Hepatic stellate cell (primary cell): ENCODE measurements around the gene LTBR.

Experiments used
- DNase-seq: peaks from one replicate; pipeline ENCODE4 v3.0.0; 2011; ENCODE audit warnings: low spot score

Gene LTBR

DNA sequence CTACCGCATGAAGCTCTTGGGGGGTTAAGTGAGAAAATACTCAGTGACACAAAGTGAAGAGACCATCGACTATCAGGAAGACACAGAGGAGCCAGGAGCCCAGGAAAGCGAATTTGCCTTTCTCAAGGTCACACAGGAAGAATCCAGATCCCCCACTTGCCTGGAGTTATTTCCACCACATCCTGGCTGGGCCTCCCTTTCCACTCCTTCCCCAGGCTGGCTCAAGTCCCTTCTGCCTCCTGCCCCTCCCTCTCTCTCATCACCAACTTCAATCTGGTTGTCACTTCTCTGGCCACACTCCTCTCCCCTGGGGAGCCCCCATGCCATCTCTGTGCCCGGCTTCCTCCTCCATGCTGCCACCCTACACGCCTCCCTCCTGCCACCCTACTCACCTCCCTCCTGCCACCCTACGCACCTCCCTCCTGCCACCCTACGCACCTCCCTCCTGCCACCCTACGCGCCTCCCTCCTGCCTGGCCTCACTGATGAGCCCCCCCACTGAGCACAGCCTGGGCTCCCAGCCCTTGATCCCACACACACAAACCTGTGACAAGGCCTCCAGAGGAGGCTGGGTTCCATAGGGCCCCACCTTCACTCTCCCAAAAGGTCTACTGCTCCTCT, 14.9 kb upstream of the LTBR start:
- DNase-seq = no peak

DNA sequence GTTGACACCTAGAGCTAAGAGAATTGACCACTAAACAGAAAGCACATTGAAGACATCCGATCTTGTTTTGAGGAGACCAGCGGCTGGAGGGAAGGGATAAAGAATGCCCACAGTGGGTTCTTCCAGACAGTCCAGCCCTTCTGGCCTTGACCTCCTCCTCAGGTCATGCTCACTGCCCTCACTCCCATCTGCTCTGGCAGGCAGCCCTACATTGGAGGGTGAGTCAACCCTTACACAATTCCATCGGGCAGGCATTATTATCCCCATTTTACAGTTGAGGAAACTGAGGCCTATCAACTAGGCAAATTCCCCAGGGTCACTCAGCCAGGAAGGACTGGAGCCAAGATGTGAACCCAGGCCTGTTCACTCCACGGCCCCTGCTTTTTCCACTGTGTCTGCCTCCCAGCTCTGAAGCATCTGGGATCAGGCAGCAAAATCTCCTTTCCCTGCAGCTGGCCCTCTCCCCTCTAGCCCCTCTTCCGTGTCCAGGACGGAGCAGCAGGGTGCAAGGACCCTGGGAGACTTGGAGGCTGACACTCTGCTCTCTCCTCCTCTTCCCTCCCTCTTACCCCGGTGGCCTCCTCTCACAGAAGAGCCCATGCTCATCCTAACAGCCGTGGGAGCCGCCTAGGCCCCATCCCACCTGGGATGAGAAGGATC, 13.9 kb upstream of the LTBR start:
- no peak for DNase-seq

DNA sequence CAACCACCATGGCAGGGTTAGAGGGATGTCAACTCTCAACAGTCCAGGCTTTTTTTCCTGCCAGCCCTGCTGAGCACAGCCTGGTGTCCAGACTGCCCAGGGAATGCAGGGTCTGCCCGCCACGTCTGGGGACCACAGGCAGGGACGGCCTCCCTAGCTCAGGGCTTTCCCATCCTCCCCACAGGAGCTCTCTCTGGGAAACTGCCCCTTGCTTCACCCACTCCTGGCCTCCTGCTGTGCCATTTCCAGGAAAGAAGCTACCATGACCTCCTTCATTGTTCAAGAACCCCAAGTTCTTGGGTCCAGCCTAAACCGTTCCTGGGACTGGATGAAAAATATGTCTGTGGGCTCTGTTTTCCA, 13.4 kb upstream of the LTBR start:
- DNase-seq = no peak

DNA sequence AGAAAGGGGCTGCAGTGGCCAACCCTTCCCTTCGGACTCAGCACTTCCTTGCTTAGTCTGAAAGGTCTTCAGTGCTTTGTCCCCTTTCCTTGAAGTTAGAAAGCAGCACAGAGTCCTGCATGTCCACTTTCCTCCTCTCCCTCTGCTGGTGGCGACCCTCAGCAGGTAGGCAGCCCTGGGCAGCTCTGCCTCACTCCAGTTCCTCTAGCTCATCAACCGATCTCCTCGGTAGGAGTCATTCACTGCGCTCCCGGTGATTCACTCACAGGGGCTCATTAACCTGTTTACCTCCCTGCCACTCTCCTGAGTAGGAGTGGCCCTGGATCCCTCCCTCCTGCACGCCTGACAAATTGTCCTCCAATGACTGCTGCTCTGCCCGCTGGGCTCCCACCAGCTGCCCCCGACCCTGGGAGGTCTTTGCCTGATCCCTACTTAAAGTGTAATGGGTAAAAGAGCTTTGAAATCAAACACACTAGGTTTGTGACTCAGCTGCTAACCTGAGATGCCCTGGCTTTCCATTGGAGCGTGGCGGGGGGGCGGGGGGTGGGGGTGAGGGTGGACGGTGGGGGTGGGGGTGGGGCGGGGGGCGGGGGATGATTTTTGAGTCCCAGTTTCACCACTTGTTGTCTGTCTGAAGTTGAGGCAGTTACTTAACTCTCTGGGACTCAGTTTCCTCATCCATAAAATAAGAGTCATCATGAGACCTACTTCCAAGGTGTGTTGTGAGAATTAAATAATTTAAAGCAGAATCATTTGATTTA, 12.8 kb upstream of the LTBR start:
- DNase-seq = no peak

DNA sequence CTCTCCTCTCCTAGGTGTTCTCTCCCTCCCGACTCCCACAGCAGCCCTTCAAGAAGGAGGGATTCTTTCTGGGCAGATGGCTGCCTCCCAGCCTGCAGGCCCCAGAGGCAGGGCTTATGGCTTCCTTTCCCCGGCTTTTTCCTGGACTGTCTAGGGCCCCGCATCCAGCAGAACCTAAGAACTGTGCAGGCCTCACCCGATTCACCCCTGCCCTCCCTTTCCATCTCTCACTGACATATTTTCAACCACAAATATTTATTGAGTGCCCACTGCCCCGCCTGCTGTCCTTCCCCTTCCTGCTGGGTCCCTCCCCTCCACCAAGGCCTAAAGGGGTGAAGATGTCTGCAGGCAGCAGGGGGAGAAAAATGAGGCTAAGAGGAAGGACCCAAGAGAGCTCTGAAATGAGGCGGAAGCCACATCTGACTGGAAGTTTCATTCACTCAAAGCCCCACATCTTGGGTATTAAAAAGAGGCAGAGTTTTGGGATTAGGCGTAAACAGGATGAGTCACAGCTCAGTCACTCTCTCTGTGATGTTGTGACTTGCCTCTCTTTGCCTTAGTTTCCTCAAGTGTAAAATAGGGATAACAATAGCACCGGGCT, 11.5 kb upstream of the LTBR start:
- peak; percentile 93 for DNase-seq

DNA sequence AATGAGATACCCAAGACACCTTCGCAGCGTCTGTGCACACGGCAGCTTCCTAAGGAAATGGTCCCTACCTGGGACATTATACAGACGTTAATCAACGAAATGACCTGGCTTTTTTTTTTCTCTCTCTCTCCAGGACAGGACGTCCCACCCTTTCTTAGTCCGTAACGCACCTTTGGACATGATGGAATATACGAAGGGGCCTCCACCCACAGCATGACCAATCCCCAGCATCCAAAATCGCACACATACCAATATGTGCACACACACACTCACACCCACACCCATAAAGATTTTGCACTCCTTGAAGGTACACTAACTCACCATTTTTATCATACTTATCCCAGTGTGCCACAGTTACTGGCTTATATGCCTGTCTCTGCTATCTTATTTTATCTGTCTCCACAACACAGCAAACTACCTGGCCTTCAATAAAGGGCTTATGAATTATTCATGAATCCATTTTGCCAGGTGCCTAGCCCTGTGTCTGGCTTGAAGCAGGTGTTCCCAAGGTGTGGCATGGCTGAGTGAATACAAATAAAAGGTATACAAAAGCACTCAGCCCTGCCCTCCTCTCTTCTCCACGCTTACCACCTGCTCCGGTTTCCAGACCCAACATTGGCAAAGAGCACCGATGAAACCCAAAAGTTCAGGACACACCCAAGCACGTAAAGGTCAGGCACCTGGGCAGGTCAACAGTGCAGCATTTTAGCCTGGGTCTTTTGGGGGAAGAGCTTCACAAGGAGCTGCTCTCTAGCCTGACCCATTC, 10.8 kb upstream of the LTBR start:
- no peak for DNase-seq

DNA sequence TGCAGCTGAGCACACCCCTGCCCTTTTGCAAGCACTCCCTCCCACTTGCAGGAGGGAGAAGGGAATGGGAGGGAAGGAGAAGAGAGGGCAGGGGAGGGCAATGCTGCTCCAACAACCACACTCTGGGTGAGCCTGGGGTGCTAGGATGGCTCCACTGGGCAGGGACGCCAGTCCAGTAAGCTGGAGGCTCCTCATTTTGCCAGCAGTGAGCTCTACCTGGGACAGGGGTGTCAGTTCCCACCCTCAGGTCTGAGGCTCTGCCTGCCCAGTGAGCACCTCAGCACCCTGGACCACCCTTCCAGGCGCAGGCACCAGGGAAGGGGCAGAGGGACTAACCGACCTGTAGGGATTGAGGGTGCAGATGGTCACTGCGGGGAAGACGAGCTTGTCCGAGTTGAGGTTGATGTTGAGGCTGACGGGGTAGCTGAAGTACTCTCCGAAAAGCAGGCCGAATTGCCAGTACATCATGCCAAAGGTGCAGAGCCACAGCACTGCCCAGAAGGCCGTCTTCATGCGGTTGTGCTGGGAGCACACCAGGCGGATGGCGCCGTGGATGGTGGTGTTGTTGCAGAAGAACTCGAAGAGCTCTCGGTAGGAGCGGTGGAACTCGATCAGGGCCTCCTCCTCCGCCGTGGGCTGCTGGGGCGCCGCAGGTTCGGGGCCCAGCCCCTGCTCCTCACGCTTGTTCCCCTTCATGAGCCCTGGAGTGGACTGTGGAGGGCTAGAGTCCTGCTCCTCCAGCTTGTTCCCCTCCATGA, 9.8 kb upstream of the LTBR start:
- no peak for DNase-seq

DNA sequence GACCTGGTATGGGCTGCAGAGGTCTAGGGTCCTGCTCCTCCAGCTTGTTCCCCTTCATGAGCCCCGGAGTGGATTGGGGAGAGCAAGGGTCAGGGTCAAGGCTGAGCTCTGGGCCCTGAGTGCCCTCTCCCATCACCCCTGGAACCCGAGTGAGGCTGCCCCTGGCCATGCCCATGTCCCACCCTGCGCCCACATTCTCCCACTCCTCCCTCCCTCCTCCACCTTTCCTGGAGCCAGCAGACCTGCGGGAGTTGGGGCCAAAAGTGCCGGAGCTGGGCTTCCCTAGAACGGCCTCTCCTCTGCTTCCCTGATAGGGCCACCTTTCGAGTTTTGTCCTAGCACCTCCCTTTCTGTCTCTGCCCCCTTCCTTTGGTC, 9.2 kb upstream of the LTBR start:
- DNase-seq = no peak

DNA sequence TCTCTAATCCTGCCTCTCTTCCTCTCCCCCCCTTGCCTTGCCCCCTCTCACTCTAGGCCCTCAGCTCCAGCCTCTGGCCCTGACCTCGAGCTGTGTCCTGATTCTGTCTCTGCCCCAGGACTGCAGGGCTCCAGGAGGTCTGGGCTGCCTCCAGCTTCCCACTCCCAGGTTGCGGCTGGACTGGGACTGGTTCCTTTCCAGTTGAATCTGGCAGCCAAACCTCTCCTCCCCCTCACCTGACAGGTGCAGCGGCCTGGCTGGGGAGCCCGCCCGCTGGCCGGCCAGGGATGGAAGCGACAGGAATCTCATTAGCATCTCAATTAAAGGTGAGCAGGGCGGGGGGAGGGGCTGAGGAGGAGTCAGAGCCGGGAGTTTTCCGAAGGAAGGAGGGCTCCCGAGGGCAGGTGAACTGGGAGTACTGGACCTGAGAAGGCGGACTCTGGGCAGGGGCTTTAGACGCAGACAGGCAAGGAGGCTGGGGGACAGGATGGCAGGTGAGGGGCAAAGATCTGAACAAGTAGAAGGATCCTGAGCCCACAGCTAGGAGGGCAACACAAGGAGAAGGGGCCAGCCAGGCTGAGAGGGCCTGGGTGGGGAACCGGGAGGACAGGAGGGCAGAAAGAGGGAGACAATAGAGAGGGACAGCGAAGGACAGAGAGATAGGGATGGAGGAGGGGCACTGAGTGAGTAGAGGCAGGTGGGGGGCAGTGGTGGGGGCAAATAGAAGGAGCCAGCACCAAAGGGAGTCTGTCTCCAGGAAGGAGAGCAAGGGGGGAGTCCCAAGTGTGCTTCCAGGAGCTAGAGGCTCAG, 8.5 kb upstream of the LTBR start, which contains the start of gene SCNN1A:
TSS of gene SCNN1A (minus strand) at position 295 of the 810 bp plus-strand sequence. CDS start 780 bp downstream, outside the sequence.
- no peak for DNase-seq

DNA sequence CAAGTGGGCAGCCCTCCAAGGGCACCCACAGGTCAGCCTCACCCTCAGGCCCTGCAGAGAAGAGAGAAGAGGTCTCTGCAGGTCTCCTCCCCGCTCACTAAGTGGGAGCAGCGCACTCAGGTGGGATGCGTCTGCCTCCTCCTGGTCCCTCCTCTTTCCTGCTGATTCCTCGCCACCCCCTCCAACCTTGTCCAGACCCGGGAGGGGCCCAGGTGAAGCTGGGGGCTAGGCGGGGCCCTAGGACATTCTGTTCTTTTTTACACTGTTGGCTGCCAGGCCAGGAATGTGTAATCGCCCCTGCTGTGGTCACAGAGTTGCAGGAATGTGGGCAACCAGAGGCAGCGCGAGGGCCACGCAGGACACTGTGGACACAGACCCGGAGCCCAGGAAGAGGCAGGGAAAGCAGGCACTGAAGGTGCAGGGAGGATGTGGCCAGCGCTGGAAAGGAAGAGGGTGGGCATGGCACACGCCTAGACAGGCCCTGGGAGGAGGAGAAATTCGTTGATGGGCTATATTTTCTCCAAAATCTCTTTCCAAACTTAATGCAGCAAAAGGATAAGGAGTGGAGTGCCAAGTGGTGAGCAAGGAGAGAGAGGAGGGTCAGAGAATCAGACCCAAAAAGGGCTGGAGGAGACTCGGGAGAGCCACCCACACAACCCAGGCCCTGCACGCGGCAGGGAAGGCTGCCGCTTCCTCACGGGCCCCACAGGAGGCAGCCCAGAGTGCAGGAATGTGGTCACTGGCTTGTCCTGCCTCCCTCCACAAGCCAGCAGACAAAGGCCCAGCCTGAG, 7.7 kb upstream of the LTBR start:
- peak; percentile 90 for DNase-seq

DNA sequence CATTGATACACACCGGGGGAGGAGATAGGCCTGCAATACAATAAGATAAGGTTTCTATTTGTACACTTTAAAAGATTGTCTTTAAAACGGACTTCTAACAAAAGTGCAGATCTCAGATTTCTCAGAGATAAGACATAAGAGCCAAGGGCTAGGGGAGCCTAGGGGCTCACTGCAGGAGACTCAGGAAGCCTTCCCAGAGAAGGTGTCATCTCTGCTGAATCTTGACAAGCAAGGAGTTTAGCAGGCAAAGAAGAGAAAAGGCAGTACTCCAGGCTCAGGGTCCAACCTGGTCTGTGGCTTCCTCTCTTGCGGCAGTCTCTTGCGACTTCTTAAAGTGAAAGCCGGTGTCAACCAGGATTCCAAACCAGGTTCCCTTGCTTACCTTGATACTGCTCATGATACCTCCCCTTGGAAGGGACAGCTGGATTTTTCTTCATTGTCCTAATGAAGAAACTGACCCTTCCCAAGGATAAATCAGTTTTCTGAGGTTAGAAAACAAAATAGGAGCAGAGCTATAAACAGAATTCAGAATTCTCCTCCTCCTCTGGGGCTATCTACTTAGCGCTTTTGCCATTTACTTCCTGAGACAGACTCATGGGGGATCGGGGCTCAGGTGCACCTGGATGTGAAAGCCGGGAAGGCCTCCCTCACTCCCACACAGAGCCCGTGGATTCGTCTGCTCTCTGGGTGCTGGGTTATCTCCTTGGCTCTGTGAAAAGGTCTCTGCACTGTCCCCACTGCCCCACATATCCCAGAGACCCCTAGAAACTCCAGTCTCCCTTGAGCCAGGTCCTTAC, 6.9 kb upstream of the LTBR start:
- DNase-seq = no peak

DNA sequence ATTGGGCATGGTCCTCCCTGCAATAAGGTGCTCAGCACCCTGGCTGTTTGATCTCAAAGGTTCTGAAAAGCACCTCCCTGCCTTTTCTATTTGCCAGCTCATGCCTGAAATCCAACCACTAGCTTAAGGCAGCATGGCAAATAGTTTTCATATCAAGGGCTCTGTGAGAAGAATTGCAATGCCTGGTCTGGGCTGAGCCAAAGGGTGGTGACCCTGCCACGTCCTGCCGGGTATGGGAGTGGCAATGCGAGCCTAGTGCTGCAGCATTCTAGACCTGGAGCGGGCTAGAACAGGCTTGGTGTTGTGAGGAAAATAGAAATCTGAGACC, 6.3 kb upstream of the LTBR start:
- DNase-seq = no peak

DNA sequence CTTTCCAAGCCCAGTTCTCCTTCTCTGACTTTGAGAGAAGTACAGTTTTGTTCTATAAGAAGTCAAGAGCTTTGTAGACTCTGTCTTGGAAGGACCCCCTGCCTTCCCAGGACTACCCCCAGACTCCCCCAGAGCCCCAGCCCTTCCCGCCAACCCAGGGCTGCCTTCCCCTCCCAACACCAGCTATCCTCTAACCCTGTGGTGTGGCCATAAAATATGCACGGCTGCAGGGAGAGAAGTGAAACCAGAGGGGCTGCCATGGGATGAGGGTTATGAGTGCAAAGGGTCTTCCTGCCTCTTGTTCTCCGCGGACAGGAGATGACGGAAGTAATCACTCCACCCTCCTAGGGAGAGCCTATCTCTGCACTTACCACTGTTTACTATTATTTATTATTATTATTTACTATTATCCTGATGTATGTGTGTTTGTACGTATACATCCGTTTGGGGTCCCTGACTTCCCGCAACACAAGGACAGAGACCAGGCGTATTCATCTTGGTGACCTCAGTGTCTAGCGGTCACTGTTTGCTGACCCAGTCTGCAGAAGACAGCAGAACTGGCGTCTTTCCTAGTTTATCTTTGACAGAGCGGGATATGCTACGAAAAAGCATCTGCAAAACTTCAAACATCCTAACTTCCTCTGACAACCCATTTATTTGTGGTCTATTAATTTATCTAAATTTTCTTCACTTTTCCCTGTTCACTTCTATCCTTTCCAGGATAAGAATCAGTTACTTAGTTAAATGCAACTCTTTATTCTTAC, 5.1 kb upstream of the LTBR start:
- DNase-seq = no peak

DNA sequence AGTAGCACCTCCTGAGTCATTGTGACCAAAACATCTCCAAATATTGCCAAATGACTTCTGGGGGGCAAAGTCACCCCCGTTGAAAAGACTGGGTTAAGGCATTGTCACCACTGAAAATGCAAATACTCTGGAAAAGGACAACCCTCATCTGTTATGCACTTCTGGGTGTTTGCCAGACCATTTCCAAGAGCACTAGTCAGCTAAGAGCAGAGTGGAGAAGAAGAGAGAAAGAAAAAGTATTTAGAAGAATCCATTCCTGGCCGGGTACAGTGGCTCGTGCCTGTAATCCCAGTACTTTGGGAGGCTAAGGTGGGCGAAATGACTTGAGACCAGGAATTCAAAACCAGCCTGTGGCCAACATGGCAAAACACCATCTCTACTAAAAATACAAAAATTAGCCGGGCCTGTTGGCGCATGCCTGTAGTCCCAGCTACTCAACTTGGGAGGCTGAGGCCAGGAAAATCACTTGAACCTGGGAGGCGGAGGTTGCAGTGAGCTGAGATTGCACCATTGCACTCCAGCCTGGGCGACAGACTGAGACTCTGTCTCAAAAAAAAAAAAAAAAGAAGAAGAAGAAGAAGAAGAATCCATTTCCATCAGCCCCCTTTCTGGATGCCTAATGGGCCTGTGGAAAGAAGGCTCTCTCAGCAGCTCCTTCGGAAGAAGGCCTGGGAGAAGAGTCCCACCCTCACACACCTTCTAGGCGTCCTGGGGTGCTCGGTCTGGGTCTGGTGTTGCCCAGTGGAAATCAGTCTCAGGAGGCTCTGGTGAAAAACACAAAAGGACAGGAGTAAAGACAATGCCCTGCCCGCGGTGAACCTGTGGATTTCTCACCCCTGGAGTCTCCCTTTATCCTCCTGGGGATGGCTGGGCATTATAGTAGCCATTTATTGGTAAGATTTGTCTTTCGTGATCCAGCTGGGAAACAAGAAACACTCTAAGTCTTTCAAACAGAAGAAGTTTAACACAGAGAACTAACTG, 3.5 kb upstream of the LTBR start:
- DNase-seq = no peak

DNA sequence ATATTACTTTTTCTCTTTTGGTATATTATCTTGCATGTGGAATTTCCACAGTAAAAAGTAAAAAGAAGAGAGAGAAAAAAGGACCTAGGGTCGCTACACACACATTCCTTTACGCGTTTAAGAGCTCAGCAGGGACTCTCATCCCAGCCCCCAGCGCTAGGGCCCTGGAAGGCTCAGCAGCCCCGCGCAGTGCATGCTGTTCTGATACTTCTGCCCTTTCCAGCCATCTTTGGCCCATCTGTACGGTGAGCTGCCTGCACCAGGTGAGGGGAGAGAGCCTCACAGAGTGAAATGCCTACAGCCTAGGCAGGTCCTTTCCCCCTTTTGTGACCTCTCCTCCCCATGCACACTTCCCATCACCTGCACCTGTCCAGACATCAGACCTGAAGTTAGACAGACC, 1.6 kb upstream of the LTBR start:
- DNase-seq = no peak

DNA sequence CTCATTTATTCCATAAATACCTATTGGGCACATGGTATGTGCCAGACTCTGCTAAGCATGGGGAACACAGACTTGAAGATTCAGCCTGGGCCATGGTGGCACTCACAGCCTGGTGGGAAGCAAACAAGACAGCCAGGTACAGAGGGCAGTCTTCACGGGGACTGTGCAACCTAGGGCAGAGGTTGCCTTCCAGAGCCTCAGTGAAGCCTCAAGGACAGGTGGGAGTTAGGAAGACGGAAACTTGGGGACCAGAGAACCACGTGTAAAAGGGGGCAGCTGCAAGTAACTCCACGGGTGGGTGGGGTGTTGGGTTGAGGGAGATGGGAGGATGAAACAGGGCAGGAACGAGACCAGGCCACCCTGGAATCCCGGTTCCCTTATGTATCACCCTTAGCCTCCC, 980 bp upstream of the LTBR start:
- DNase-seq = no peak
